Activated naive CD4-positive, alpha-beta T cell treated with Interleukin-2 at 50 U/mL for 16 hours (primary cell): ENCODE data around the gene FBXL4.

Experiments used
- DNase-seq: peaks from one replicate; pipeline ENCODE4 v3.0.0-alpha.2; 2020

The FBXL4 gene

DNA sequence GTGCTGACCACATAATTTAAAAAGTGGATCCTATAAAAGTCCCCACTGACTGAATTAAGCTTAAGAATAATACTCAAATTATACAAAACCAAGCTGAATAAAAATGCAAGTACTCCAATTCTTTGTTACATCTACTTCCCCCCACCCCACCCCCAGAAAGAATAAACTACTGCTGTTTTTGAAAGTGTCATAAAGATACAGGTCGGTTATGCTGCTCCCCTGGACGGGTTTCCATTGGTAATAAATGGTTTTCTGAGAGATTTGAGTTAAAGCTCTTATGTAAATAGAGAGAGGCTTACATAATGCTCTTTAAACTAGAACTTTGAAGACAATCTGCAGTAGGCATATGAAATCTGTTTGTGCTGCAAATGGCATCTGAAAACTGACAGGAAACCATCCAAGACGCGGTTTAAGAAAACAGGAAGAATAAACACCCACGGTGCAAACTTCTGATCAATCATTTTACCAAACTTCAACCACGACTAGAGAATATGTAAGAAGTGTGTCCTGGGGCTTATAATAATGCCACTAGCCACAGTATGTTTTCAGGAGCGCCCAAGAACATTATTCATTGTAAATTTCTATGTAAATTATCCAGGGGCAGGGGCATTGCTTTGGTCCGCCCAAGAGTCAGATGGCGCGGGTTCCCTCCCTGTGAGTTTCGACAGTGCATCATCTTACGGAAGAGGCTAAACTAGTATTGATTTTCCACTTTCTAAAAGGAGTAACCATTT lies 124.2 kb downstream of the FBXL4 start:
- no peak for DNase-seq

DNA sequence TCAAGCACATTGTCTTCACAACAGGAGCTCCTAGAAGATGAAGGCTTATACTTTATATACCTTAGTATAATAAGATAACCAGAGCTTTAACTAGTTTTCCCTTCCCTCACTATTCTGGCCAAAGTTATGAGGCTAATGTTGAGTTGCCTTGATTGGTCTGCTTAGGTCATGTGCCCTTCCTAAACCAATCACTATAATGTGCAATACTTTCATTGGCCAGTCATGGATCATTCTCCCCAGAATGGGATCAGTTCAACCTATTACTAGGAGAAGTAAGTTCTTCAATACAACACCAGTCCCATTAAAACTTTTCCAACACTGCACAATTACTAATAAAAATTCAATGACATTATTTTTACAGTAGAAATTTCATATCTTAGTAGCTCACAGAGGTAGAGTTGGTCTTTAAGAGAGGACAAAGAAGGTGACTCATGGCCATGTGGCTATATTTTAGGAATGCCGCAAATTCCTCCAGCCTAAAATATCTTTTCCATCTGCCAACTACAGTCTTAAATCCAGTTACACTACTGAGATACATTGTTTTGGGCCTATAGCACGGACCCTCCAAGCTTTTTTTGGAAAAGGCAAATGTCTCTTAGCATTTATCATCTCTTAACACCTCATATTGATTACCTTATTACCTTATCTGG lies 125.9 kb downstream of the FBXL4 start:
- no peak for DNase-seq
